ENCODE data around the gene MLYCD. TPM values are rescaled to one million over a fixed set of nuclear protein-coding genes. Genes with fewer than 3 reads are reported as not detected.

The MLYCD gene
- total and polyA plus RNA-seq, 4 donors: 3.7 to 24.4 (median 7.5) TPM

DNA sequence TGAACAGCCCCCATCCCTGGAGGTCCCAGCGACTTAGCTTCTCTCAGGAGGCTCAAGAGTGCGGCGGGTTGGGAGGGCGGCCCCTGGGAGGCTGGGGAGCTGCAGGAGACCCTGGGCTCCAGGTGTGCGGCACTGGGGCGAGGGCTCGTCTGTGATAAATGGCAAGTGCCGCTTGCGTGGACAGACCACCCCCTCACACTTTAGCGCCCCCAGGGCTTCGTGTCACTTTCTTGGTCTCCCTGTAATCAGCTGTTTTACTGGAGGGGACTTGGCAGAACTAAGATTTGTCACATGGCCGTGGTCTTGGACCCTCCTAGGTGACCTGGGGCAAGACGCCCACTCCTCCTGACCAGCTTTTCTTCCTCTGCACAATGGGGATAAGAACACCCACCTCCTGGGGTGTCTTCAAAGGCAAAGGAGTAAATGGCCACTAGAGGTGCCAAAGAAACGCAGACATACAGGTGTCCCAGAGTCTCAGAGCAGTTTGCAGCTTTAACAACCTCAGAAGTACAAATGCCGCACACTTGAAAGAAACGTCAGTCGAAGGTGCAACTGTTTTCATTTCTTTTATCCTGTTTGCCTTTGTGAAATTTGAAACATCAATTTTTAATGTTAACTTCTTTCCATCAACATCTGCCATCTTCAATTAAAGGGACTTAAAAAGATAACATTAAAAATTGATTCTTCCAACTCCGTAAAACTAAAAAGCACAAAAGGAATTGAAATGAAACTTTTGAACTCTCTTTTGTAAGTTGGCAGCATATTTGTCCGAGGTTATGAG is 55.1 kb downstream of the MLYCD start:
- Histone ChIP-seq H3K4me3 (ENCODE audit: low read depth in 1 of 3, low read length in 3 of 3) (peak overlapping the region; percentile 80 to 91 (median 81)), H3K27ac (ENCODE audit: low read depth in 1 of 2, low read length in 2 of 2) (peak overlapping the region; percentile 94 to 95), H3K4me1 (ENCODE audit: control insufficient read depth in 4 of 4, insufficient read depth in 4 of 4, low read length in 3 of 4) (peaks cover 4 to 39% (median 29%) of the 10 kb centered on the region in 4 donors), H3K36me3 (ENCODE audit: control insufficient read depth in 4 of 4, insufficient read depth in 3 of 4, low read depth in 1 of 4, low read length in 3 of 4) (peaks cover 4 to 17% (median 10%) of the 10 kb centered on the region in 4 donors), H3K27me3 (ENCODE audit: control insufficient read depth in 4 of 4, insufficient read depth in 4 of 4, low read length in 3 of 4) (no peaks in the 10 kb centered on the region), H3K9ac (ENCODE audit: low read depth in 1 of 2, low read length in 2 of 2) (peak overlapping the region; percentile 83 to 94), H3K9me3 (ENCODE audit: control insufficient read depth in 4 of 4, low read length in 3 of 4) (no peaks in the 10 kb centered on the region)
- whole genome bisulfite sequencing: 13% methylated on average over 19 of the region's 19 CpGs
- TF ChIP-seq REST (IDR thresholded peaks at IDR 0.05) (no peak), EGR1 (IDR thresholded peaks at IDR 0.05; ENCODE audit: low read depth in 2 of 2) (no peak), MAX (IDR thresholded peaks at IDR 0.05) (peak; percentile 39), RAD21 (IDR thresholded peaks at IDR 0.05) (no peak), ZBTB33 (IDR thresholded peaks at IDR 0.05) (no peak), CTCF (IDR thresholded peaks at IDR 0.05; ENCODE audit: low read depth, low read length, missing input control) (peak; percentile 30), SP1 (IDR thresholded peaks at IDR 0.05) (no peak), JUND (IDR thresholded peaks at IDR 0.05) (no peak), FOXA1 (IDR thresholded peaks at IDR 0.05) (no peak), HNF4G (IDR thresholded peaks at IDR 0.05) (no peak), RXRA (IDR thresholded peaks at IDR 0.05) (no peak), HNF4A (conservative IDR thresholded peaks at IDR 0.05) (no peak), FOXA2 (IDR thresholded peaks at IDR 0.05) (no peak), YY1 (IDR thresholded peaks at IDR 0.05) (peak; percentile 22), NR2F2 (IDR thresholded peaks at IDR 0.05) (no peak), ATF3 (IDR thresholded peaks at IDR 0.05) (no peak), GABPA (IDR thresholded peaks at IDR 0.05 in 1 of 2, conservative IDR thresholded peaks at IDR 0.05 in 1 of 2) (no peak), TAF1 (conservative IDR thresholded peaks at IDR 0.05) (no peak)
- DNase-seq (ENCODE audit: low spot score): no peak

Measured in liver (tissue), 9 donors.